DMS 273 (cell line): Measurements from ENCODE around the gene DGKI.

ENCODE experiments used
- DNase-seq: peaks from one replicate; lab custom pipeline; 2025; ENCODE audit not compliant: unreplicated experiment; lab: John Stamatoyannopoulos, UW

The DGKI gene

GRCh38 chr7:137563981-137564380 is 282.8 kb downstream of the DGKI start:
- DNase-seq: no peak

GRCh38 chr7:137547485-137547884 is 299.3 kb downstream of the DGKI start:
- DNase-seq: no peak

- no peak for DNase-seq
Measured at GRCh38 chr7:137546671-137547070, 300.1 kb downstream of the DGKI start.

- DNase-seq: no peak
Measured at GRCh38 chr7:137546009-137546408, 300.8 kb downstream of the DGKI start.

- no peak for DNase-seq
Measured at GRCh38 chr7:137545059-137545716, 301.6 kb downstream of the DGKI start.

GRCh38 chr7:137544453-137545058 is 302.2 kb downstream of the DGKI start:
- DNase-seq: no peak

- DNase-seq: no peak
Measured at GRCh38 chr7:137539111-137539715, 307.6 kb downstream of the DGKI start.

GRCh38 chr7:137538361-137538762 is 308.4 kb downstream of the DGKI start:
- DNase-seq: no peak

GRCh38 chr7:137535579-137535978 is 311.2 kb downstream of the DGKI start:
- no peak for DNase-seq

- no peak for DNase-seq
Measured at GRCh38 chr7:137531671-137532070, 315.1 kb downstream of the DGKI start.

- DNase-seq: no peak
Measured at GRCh38 chr7:137527634-137528033, 319.1 kb downstream of the DGKI start.

- DNase-seq: no peak
Measured at GRCh38 chr7:137523171-137523570, 323.6 kb downstream of the DGKI start.

- DNase-seq: no peak
Measured at GRCh38 chr7:137521451-137521850, 325.3 kb downstream of the DGKI start.

GRCh38 chr7:137519947-137520346 is 326.8 kb downstream of the DGKI start:
- no peak for DNase-seq

GRCh38 chr7:137519181-137519691 is 327.5 kb downstream of the DGKI start:
- DNase-seq: no peak

GRCh38 chr7:137513091-137513490 is 333.7 kb downstream of the DGKI start:
- no peak for DNase-seq

- DNase-seq: no peak
Measured at GRCh38 chr7:137507096-137507495, 339.7 kb downstream of the DGKI start.

GRCh38 chr7:137506031-137506430 is 340.7 kb downstream of the DGKI start:
- DNase-seq: no peak

- no peak for DNase-seq
Measured at GRCh38 chr7:137501562-137501961, 345.2 kb downstream of the DGKI start.

GRCh38 chr7:137492889-137493288 is 353.9 kb downstream of the DGKI start:
- no peak for DNase-seq

- DNase-seq: no peak
Measured at GRCh38 chr7:137489880-137490279, 356.9 kb downstream of the DGKI start.

- no peak for DNase-seq
Measured at GRCh38 chr7:137488038-137488437, 358.7 kb downstream of the DGKI start.
